Nucleus accumbens (tissue), 56 donors: ENCODE data around the gene ARHGEF19.

Experiments used
- DNase-seq, 56 donors: peaks; one replicate each; lab custom pipeline; 2025; lab: John Stamatoyannopoulos, UW

The ARHGEF19 gene

GRCh38 chr1:16155537-16156410 lies 56.7 kb downstream of the ARHGEF19 start, which contains the start of gene EPHA2:
TSS of gene EPHA2 (minus strand) at chr1:16156069. CDS start at chr1:16155932, 137 bp downstream.
- peak in 47 of 56 donors; percentile 5 to 84 (median 37) for DNase-seq

DNA sequence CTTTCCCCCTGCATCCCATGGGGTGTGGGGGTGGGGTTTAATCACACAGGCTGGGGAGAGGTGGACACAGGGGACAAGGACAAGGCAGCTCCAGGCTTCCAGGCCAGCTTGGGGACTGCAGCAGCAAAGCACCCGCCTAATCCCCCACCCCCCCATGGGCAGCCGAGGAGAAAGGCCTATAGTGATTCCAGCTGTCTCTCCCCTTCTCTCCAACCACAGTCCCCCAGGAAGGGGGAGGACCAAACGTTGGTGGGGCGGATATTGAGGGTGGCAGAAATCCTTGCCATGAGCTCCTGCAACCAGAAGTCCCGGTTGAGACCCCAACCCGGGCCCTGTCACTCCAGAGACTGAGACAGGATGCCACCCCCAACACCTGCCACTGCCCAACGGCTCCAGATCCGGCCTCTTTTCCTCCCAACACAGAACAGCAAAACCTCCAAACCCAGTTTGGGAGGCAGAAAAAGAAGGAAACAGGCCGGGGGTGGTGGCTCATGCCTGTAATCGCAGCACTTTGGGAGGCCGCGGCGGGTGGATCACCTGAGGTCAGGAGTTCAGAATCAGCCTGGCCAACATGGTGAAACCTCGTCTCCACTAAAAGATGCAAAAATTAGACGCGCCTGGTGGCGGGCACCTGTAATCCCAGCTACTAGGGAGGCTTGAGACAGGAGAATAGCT lies 58.3 kb downstream of the ARHGEF19 start:
- no peak for DNase-seq

GRCh38 chr1:16153096-16153998 lies 59.1 kb downstream of the ARHGEF19 start:
- DNase-seq: no peak

GRCh38 chr1:16152481-16153087 lies 59.9 kb downstream of the ARHGEF19 start:
- DNase-seq: no peak

DNA sequence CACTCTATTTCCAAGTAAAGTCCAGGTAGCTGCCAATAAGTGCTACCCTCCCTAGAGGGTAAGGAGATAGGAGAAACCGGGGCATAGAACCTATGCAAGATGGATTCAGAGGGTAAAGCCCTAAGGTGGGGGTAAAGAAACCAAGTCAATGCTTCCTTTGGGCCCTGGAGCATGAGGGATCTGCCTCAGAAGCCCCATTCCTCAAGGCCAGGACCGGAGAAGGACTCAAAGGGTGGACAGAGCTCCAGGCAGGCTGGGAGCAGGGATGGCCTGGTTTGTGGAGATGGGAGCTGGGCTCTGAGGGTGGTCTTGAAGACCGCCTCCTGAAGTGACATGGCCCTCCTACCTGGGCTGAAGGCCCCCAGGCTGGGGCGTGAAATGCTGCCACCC lies 60.5 kb downstream of the ARHGEF19 start:
- no peak for DNase-seq

DNA sequence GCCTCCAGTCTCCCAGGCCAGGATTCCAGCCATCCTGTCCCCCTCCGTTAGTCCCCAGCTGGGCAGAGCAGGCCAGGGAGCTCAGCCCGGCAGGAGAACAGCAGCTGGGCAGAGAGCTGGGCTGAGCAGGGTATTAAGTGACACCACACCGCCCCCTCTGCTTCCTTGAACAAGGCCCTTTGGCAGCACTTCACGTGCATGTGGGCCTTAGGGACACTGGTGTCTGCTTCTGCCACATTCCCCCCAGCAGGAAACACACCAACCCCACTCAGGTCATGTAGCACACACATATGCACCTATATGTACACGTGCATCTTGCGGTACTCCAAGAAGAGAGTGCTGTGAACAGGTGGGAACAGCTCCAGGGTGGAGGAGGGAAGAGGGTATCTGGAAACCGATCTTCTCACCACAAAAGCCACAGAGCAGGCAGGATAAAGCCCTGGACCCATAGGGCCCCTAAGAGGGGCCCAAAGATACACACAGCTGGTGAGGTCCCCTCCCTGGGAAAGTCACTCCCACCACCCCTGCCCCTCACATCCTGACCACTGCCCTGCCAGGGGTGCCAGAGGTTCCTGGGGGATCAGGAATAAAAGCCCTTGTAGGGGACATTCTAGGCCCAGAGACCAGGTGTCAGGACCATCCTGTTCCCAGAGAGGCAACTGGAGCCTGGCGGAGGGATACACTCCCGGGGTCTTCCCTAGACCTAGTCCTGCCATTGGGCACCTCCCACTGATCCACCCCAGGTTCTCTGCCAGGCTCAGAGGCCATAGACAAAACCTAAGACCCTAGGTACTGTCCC lies 61.1 kb downstream of the ARHGEF19 start:
- no peak for DNase-seq

DNA sequence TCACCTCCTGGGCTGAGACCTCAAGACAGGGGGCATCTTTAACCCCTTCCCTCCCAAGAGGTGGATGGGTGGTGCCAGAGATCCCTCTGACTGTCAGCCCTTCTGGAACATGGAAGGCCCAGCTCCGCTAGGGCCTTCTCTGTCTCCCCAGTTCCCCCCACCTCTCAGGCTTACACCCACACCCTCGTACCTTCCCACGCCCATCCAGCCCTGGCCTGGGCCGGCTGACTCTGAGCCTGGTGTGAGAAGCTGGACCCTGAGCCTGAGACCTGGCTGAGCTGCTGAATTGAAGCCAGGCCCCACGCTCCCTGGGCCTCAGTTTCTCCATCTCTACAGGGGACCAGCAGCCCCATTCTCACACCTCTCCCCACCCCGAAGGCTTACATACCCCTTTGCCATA lies 61.9 kb downstream of the ARHGEF19 start:
- DNase-seq: no peak

- DNase-seq: no peak
These were observed 62.6 kb downstream of the ARHGEF19 start for GRCh38 chr1:16149702-16150488.

- no peak for DNase-seq
These were observed 63.3 kb downstream of the ARHGEF19 start for GRCh38 chr1:16149146-16149545.

DNA sequence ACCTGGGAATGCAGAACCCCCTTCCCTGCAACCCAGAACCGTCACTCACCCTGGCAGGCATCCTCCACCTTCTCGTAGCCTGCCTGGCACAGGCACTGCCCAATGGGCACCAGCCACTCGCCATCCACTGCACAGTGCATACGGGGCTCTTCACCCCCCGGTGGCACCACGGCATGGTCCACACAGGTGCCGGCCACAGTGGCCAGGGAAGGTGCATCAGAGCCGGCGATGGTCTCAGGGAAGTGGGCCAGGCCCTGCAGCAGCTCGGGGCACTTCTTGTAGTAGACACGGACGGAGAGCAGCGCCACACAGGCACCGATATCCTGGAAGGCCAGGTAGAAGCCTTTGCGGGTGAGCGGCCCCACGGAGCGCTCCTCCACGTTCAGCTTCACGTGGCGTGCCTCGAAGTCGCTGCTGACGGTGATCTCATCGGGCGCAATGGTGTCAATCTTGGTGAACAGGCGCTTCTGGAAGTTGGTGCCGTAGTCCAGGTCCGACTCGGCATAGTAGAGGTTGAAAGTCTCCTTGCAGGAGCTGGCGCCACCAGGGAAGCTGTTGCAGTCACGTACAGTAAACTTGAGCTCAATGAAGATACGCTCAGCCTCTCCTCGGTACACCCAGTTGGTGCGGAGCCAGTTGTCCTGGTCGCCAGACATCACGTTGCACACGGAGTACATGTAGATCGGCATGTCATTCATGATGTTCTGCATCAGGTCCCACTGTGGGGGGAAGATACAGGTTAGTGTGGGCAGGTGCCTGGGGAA lies 63.9 kb downstream of the ARHGEF19 start:
- no peak for DNase-seq
